WTC11 (cell line): ENCODE data around the gene ARHGEF17. TPM values are rescaled to one million over a fixed set of nuclear protein-coding genes. Genes with fewer than 3 reads are reported as not detected.
"Not testable (repeated sequence)": the region's sequence is repeated elsewhere in the genome, so short reads cannot be mapped to it uniquely, and the experiment has no call there.

ENCODE experiments used
- ATAC-seq: fragments of 200-7000 bp; cut with Tn5 transposase; 2 replicates; pipeline ENCODE4 v1.10.0; 2021; ENCODE audit warnings: mild to moderate bottlenecking, moderate library complexity
- CTCF ChIA-PET: fragments of 300-600 bp; sonication (Branson Sonifier 250); formaldehyde crosslinking; loops from one replicate; lab custom pipeline; 2021; ENCODE audit warnings: antibody characterized with exemption; lab: Charles Lee
- POLR2A ChIA-PET: fragments of 350-600 bp; sonication (Branson Sonifier 250); formaldehyde crosslinking; loops from one replicate; lab custom pipeline; 2021; ENCODE audit warnings: antibody characterized with exemption; lab: Charles Lee
- DNase-seq: peaks from one replicate; pipeline ENCODE4 v3.0.0; 2021; ENCODE audit warnings: low spot score
- H3K27ac Mint-ChIP-seq: 2 replicates; pipeline ENCODE4 v1.8.0; 2021; ENCODE audit warnings: mixed read lengths
- H3K27me3 Mint-ChIP-seq: 2 replicates; pipeline ENCODE4 v1.8.0; 2021; ENCODE audit warnings: low read depth, mild to moderate bottlenecking, moderate library complexity, mixed read lengths
- H3K36me3 Mint-ChIP-seq: 2 replicates; pipeline ENCODE4 v1.8.0; 2021; ENCODE audit warnings: mixed read lengths
- H3K4me1 Mint-ChIP-seq: 2 replicates; pipeline ENCODE4 v1.8.0; 2022; ENCODE audit warnings: mixed read lengths
- H3K4me3 Mint-ChIP-seq: 2 replicates; pipeline ENCODE4 v1.8.0; 2021; ENCODE audit warnings: mild to moderate bottlenecking, moderate library complexity, mixed read lengths
- H3K9me3 Mint-ChIP-seq: 2 replicates; pipeline ENCODE4 v1.8.0; 2021; ENCODE audit warnings: mixed read lengths
- AFF4 ChIP-seq: sonication (generic); formaldehyde crosslinking; IDR thresholded peaks from 2 replicates; pipeline ENCODE4 v1.8.1; 2023; ENCODE audit warnings: mild to moderate bottlenecking, missing genetic modification reagents, borderline replicate concordance
- ATF2 ChIP-seq: sonication (generic); formaldehyde crosslinking; IDR thresholded peaks from 2 replicates; pipeline ENCODE4 v1.8.1; 2022; ENCODE audit warnings: low read depth, missing genetic modification reagents, borderline replicate concordance
- E2F1 ChIP-seq: sonication (generic); formaldehyde crosslinking; IDR thresholded peaks from 2 replicates; pipeline ENCODE4 v1.8.0; 2022; ENCODE audit warnings: mild to moderate bottlenecking, missing genetic modification reagents
- ERG ChIP-seq: fragments of 250-450 bp; sonication (Bioruptor Pico); IDR thresholded peaks from 2 replicates; pipeline ENCODE4 v1.8.0; 2021; ENCODE audit warnings: mild to moderate bottlenecking
- MAX ChIP-seq: sonication (generic); formaldehyde crosslinking; IDR thresholded peaks from 2 replicates; pipeline ENCODE4 v1.8.0; 2022; ENCODE audit warnings: mild to moderate bottlenecking, missing genetic modification reagents
- PRRX2 ChIP-seq: fragments of 250-450 bp; sonication (Bioruptor Pico); IDR thresholded peaks from 2 replicates; pipeline ENCODE4 v1.8.0; 2021; ENCODE audit warnings: mild to moderate bottlenecking
- SMAD4 ChIP-seq: sonication (generic); formaldehyde crosslinking; IDR thresholded peaks from 2 replicates; pipeline ENCODE4 v1.8.0; 2022; ENCODE audit warnings: mild to moderate bottlenecking, missing genetic modification reagents
- SP1 ChIP-seq: sonication (generic); formaldehyde crosslinking; conservative IDR thresholded peaks from 2 replicates; pipeline ENCODE4 v1.8.1; 2022; ENCODE audit warnings: missing genetic modification reagents
- ZBTB21 ChIP-seq: sonication (generic); formaldehyde crosslinking; IDR thresholded peaks from 2 replicates; pipeline ENCODE4 v1.8.1; 2023; ENCODE audit warnings: mild to moderate bottlenecking, missing genetic modification reagents, borderline replicate concordance
- ZNF396 ChIP-seq: fragments of 250-450 bp; sonication (Bioruptor Pico); IDR thresholded peaks from 2 replicates; pipeline ENCODE4 v1.8.0; 2021; ENCODE audit warnings: mild to moderate bottlenecking, moderate library complexity, borderline replicate concordance
- ZNF512 ChIP-seq: sonication (generic); formaldehyde crosslinking; IDR thresholded peaks from 2 replicates; pipeline ENCODE4 v1.8.1; 2022; ENCODE audit warnings: missing genetic modification reagents, borderline replicate concordance
- ZSCAN18 ChIP-seq: fragments of 250-450 bp; sonication (Bioruptor Pico); IDR thresholded peaks from 2 replicates; pipeline ENCODE4 v2.1.2; 2022; ENCODE audit warnings: mild to moderate bottlenecking, moderate library complexity
- total RNA-seq: library from RNA; stranded (reverse); gene quantifications from 3 replicates; pipeline ENCODE4 v1.2.3, GENCODE V29; 2021

The ARHGEF17 gene
- total RNA-seq, 1 experiment from 2014 or later: 18.2 TPM

GRCh38 chr11:73273222-73273895 is 34.7 kb upstream of the ARHGEF17 start:
- no peak for TF ChIP-seq ATF2 (CRISPR knock-in tag)
- TF ChIP-seq SP1 (CRISPR knock-in tag): no peak
- no peak for TF ChIP-seq ZNF512 (CRISPR knock-in tag)
- no peak for TF ChIP-seq ZBTB21 (CRISPR knock-in tag)
- TF ChIP-seq PRRX2: no peak
- TF ChIP-seq ERG (CRISPR knock-in tag): no peak
- no peak for TF ChIP-seq AFF4 (CRISPR knock-in tag)
- TF ChIP-seq SMAD4 (CRISPR knock-in tag): no peak
- no peak for TF ChIP-seq MAX (CRISPR knock-in tag)
- no peak for TF ChIP-seq ZNF396 (CRISPR knock-in tag)
- TF ChIP-seq ZSCAN18: no peak
- no peak for TF ChIP-seq E2F1 (CRISPR knock-in tag)
- no peak overlapping the region for H3K27ac Mint-ChIP-seq
- no peaks in the 10 kb centered on the region for H3K27me3 Mint-ChIP-seq
- H3K4me3 Mint-ChIP-seq: no peak overlapping the region
- ATAC-seq (no peak), DNase-seq (peak; percentile 2)
- peaks cover 34% of the 10 kb centered on the region for H3K4me1 Mint-ChIP-seq
- H3K9me3 Mint-ChIP-seq: no peaks in the 10 kb centered on the region
- no peaks in the 10 kb centered on the region for H3K36me3 Mint-ChIP-seq
- ChIA-PET POLR2A (no interaction called here), CTCF (interaction anchor here (0.7 to 4.4 kb wide), 6 partner anchors 16 to 78 kb away, joined by 3 to 20 read pairs (median 4); no protein-coding TSS in a partner anchor)

GRCh38 chr11:73274191-73274590 is 33.9 kb upstream of the ARHGEF17 start:
- POLR2A ChIA-PET, H3K9me3 Mint-ChIP-seq, H3K27me3 Mint-ChIP-seq, DNase-seq, ATAC-seq, H3K27ac Mint-ChIP-seq, H3K36me3 Mint-ChIP-seq, H3K4me3 Mint-ChIP-seq: not testable (repeated sequence)
- CTCF ChIA-PET: interaction anchor here (1.0 to 4.4 kb wide), 8 partner anchors 15 to 86 kb away, joined by 3 to 20 read pairs (median 4); no protein-coding TSS in a partner anchor
- H3K4me1 Mint-ChIP-seq: peaks cover 29% of the 10 kb centered on the region
